ENCODE data around the gene KREMEN1. TPM values are rescaled to one million over a fixed set of nuclear protein-coding genes. Genes with fewer than 3 reads are reported as not detected.
"Not testable (repeated sequence)": the region's sequence is repeated elsewhere in the genome, so short reads cannot be mapped to it uniquely, and the experiment has no call there.

KREMEN1 gene
- total RNA-seq, 1 experiment from 2014 or later = 1.5 TPM

DNA sequence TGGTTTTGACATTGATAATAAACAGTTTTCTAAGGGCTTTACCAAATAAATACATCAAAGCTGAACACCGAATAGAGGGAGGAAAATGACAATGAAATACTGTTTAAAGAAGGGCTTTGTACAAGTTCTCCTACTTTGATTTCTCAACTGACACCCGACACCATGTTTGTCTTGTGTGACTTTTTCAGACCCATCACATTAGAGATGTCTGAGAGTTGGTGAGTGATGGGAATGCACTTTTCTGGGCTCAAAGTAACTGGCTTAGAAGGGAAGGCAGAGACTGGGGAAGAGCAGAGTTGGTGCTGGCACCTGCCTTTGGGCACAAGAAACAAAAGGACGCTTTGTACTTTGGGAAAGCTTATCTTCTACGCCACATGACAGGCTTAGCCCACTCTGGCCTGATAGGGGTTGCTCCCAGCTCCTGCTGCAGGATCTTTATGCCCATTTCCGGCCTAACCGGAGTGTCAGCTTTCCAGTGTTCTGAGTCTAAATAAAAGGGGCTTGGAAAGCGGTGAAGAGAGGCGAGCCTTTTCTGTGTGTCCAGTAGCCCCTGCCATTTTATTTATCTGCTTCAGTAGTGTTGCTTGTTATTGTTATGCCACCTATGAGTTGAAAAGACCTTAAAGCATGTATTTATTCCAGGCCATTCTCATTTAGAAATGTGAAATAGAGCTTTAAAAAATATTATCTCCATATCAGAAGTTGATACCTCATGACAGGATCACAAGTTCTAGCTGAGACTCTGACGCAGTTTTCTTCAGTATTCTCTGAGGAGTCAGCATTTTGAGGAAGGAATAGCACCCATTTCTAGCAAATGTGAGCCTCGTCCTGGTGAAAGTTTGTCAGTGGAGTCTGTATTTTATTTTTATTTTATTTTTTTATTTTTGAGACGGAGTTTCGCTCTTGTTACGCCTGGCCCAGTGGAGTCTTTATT, 24.2 kb downstream of the KREMEN1 start:
- DNase-seq (ENCODE audit: extremely low read depth, low read depth) = no peak

DNA sequence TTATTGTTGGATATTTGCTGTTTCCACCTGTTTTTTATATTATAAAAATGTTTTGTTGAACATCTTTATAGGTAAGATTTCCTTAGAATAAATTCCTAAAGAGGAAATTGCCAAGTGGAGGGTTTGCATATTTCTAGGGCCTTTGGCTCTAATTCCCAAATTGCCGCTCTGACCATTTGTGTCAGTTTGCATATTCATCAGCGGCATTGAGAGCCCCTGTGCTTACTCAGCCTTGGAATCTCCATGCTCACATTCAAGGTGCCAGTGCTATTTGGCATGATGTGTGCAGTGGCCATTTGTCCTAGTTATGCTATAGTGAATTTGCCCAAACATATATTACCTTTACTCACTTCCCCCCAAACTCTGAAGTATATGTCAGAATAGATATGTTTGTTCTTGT, 25.5 kb downstream of the KREMEN1 start:
- no peak for DNase-seq (ENCODE audit: extremely low read depth, low read depth)

DNA sequence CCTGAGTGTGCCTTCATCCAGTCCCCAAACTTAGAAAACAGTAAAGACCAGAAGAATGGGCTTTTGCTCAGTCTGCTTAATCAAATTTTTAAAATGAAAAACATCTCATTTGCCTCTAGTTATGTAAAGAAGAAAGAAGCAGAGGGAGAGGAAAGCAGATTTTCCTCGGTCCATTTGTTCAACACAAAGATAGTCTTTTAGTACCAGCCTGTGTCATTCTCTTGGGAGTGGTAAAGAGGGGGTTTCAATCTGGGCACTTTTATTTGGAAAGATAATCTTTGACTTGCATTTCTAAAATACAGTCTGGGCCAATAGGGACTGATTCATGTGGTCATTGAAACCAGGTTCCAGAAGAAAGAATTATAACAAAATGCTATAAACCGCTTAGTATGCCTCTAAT, 29.5 kb downstream of the KREMEN1 start:
- DNase-seq (ENCODE audit: extremely low read depth, low read depth) = no peak

DNA sequence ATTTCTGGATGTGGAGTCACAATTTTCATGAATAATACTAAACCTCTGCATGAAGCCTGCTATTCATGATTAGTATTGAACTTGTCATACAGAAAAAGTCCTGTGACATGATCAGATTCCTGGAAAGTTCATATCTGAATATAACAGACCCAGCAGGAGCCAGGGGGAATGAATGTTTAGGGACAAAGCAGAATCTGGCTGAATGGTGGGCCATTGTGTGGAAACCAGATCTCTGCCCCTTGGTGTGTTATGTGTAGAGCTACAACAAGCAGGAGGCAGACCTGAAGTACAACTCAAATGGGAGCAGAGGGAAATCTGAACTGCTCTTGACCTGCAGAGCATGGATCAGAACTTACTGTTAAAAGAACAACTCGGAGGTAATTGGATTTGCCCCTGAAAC, 30.3 kb downstream of the KREMEN1 start:
- no peak for DNase-seq (ENCODE audit: extremely low read depth, low read depth)

DNA sequence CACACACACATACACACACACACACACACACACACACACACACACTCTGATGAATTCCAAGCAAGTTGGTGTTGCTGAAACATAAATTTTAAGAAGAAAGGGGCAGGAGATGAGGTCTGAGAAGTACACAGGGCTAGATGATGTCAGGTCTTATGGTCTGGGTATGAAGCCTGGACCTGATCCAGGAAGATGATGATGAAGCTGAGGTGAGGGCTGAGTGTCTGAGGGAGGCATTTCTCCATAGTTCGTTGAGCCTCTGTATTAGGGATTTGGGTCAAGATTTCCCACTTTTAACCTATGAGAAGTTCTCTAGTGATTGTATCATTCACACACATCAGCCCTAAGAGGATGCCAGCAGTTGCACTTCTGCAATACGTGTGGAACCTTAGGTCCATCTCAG, 32.6 kb downstream of the KREMEN1 start:
- no peak for DNase-seq (ENCODE audit: extremely low read depth, low read depth)

DNA sequence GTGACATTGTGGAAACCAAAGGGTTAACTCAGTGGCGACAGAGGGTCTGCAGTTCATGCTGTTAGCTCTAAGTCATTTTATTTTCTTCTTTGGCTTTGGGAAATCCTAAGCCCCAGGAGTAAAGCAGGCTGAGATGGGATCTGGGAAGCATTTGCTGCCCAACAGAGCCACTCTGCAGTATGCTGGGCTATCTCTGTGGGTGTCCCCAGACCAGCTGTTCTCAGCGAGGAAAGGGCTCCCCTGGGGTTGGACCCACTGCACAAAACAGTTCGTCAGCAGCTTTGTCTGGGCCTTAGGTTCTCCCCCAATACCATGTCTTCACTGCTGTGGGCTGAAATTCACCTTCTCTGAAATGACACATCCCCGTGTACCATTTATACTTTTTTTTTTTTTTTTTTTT, 34.0 kb downstream of the KREMEN1 start:
- no peak for DNase-seq (ENCODE audit: extremely low read depth, low read depth)

DNA sequence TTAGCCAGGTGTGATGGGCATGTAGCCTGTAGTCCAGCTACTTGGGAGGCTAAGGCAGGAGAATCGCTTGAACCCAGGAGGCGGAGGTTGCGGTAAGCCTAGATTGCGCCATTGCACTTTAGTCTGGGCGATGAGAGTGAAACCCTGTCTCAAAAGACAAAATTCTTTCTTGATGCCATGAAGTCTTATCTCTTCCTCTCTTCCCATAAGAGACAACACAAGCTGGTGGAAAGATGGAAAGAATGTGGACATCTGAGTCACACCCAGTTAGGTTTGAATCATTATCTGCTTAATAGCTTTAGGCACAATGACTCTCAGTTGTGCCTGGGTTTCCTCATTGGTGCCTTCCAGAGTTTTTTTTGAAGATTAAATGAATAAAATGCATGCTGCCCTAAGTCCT, 35.3 kb downstream of the KREMEN1 start:
- DNase-seq (ENCODE audit: extremely low read depth, low read depth) = no peak

DNA sequence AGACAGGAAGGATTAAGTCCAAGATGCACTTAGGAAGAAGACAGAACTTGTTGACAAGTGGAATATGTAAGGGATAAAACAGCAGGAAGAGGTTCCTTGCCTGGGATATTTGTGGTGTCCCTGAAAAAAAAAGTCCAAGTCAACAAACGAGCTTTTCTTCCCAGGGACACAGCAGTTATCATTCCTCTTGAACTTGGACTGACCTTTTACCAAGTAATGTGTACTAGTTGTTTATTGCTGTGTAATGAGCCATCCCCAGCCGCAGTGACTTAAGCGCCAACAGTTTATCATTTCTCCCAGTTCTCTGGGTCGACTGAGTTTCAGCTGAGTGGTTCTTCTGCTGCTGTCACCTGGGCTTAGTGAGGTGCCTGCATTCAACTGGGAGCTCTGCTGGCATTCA, 37.0 kb downstream of the KREMEN1 start:
- no peak for DNase-seq (ENCODE audit: extremely low read depth, low read depth)

DNA sequence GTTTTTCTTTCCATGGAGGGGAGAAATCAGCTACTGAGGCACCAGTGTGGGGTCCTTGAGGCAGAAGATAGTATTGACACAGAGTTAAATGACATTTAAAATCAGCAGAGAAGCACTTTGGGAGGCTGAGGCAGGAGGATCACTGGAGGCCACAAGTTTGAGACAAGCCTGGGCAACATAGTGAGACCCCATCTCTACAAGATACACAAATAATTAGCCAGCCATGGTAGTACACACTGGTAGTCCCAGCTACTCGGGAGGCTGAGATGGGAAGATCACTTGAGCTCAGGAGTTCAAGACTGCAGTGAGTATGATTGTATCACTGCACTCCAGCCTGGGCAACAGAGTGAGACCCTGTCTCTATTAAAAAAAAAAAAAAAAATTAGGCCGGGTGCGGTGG, 38.1 kb downstream of the KREMEN1 start:
- no peak for DNase-seq (ENCODE audit: extremely low read depth, low read depth)

DNA sequence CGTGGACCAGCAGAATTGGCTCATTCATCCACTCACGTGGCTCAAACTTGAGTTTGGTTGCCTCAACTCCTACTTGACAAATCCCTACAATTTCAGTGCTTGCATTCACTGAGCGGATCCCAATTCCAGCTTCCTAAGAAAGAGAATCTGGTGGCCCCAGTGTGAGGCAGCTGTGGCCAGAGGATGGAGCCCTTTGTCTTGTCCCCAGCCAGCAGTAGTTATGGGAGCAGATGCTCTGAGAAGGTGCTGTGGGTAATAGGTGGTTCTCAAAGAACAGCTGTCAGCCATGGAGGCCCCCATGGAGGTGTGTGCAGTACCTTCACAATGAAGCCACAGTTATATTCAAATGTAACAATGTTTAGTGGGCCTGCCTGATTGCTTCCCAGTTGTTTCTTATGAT, 39.3 kb downstream of the KREMEN1 start:
- no peak for DNase-seq (ENCODE audit: extremely low read depth, low read depth)

DNA sequence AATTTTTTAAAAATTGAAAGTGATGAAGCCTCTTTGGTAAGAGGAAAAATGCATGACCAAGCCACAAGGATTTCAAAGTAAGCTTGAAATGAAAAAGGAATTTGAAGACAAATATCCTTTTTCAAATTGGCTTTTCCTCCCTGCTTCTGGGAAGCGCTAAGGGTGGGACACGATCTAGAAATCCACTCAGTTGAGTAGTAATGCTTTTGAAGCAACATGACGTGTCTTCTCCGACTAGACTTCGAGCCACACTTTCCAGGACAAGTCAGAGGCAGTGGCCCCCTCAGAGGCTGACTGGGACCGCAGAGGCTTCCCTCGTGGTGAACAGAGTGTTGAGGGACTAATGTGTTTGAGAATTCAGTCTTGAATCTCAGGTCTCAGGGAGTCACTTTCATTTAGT, 39.8 kb downstream of the KREMEN1 start:
- DNase-seq (ENCODE audit: extremely low read depth, low read depth) = no peak

DNA sequence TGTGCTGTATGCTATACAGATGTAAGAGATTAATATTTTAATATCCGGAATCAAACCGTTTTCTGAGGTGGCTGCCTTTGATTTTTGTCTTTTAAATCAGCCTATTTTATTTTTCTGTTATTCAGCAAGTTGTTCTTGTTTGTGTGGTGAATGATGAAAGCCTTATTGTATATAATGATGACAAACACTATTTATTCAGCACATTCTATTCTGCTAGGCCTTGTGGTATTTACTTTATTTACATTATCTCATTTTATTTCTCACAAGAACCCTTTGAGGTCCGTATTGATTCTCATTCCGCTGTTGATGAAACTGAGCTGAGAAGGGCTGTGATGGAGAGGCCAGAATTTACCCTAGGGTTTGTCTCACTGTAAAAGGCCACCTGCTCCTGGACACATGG, 40.5 kb downstream of the KREMEN1 start:
- no peak for DNase-seq (ENCODE audit: extremely low read depth, low read depth)

DNA sequence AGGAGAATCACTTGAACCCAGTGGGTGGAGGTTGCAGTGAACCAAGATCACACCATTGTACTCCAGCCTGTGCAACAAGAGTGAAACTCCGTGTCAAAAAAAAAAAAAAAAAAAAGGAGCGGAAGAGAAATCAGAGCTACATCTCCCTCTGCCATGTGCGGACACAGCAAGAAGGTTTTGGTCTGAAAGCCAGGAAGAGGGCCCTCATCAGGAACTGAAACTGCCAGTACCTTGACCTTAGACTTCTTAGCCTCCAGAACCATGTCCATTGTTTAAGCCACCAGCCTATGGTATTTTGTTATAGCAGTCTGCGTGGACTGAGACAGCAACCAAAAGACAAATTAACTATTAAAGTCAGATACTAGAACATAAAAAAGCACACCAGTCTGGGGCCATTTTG, 41.6 kb downstream of the KREMEN1 start:
- DNase-seq (ENCODE audit: extremely low read depth, low read depth) = no peak

DNA sequence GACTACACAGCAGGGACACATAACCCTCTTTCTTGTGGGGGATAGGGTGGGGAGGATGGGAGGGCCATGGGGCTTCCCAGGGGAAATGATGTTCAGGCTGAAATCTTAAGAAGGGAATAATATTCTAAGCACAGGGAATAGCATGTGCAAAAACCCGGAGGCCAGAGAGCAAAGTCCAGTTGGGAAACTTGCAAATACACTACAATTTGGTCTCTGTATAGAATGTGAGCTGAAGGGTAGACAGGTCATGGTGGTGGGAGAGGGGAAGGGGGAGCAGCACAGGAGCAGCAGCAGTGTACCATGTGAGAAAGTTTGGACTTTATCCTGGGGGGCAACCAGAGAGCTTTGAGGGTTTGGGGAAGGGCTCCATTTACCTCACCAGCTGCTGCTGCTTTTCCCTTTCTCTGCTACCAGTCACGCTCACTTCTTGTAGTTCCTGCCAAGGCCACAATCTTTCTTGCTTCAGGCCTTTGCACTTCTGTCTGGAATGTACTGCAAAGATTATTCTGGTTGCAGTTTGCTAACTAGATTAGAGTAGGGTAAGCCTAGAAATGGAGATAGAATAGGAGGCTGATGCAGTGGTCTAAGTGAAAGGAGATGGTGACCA, 43.0 kb downstream of the KREMEN1 start:
- no peak for DNase-seq (ENCODE audit: extremely low read depth, low read depth)

DNA sequence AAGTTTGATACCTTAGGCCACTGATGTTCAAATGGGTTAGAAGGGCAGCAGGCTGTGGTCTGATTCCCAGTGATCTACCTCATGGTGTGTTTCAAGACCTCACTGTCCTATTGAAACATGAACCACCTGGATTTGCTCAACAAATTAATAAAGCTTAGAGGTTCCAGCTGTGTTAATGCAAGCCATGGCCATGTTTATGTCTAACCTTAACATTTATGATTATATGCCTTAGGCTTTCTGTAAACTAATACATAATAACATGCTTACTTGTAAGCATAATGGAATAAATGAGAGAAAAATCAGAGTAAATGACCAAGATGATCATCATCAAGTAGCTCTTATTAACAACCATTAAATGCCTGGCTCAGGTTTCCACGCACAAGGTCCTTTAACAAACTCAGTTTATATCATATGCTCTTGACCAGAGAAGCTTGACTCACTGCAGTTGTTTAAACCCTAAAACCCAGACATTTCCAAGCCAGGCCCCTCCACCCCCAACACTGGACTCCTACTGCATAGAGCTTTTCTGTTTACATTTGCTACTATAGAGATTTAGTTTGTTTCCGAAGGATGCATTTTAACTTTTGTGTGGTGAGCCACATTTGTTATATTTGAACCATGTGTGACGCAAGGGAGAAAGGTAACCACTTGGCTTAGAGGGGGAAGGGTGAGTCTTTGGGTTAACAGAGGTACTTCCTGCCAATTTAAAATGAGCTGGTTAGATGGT, 43.7 kb downstream of the KREMEN1 start:
- no peak for DNase-seq (ENCODE audit: extremely low read depth, low read depth)

DNA sequence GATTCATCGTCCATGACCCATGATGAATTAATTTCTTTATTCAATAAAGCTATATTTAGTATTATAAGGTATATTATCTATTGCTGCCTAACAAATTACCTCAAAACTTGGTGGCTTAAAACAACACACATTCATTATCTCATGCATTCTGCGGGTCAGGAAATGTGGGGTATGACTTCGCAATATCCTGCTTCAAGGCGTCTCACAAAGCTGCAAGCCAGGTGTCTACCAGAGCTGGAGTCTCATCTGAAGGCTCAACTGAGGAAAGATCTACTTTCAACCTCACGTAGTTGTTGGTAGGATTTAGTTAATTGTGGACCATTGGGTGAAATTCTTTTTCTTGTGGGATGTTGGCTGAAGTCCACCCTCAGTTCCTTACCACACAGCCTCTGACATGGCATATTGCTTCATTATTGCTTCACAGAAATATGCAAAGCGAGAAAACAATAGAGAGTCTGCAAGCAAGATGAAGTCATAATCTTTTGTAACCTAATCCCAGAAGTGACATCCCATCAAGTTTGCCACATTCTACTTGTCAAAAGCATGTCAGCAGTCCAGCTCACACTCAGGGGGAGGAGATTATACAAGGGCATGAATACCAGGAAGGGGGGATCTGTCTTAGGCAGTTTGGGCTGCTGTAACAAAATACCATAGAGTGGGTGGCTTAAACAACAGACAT, 45.1 kb downstream of the KREMEN1 start:
- DNase-seq (ENCODE audit: extremely low read depth, low read depth) = no peak

DNA sequence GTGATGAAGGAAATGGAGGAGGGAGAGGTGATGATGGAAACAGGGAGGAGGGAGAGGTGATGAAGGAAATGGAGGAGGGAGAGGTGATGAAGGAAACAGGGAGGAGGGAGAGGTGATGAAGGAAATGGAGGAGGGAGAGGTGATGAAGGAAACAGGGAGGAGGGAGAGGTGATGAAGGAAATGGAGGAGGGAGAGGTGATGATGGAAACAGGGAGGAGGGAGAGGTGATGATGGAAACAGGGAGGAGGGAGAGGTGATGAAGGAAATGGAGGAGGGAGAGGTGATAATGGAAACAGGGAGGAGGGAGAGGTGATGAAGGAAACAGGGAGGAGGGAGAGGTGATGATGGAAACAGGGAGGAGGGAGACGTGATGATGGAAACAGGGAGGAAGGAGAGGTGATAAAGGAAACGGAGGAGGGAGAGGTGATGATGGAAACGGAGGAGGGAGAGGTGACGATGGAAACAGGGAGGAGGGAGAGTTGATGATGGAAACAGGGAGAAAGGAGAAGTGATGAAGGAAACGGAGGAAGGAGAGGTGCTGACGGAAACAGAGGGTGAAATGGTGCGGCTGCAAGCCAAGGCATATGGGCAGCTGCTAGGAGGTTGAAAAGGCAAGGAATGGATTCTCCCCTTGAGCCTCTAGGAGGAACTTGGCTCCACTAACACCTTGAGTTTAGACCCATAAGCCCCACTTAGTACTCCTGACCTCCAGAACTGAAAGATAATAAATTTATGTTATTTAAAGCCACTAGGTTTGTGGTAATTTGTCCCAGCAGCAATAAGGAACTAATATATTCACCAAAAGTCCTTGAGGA, 47.5 kb downstream of the KREMEN1 start:
- DNase-seq (ENCODE audit: extremely low read depth, low read depth) = not testable (repeated sequence)

DNA sequence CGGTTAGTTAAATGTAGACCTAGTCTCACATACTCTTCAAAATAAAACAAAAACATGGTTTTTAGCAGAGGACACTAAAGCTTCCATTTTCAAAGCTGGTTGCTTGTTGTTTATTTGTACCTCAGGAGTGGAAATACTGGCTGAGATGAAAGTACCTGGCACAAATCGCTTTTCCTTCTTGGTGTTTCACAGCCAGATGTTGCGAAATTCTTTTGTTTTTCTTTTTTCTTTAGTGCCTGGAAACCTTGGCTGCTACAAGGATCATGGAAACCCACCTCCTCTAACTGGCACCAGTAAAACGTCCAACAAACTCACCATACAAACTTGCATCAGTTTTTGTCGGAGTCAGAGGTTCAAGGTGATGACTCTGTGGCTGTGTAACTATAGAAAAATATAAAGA, 48.3 kb downstream of the KREMEN1 start:
- DNase-seq (ENCODE audit: extremely low read depth, low read depth) = no peak

DNA sequence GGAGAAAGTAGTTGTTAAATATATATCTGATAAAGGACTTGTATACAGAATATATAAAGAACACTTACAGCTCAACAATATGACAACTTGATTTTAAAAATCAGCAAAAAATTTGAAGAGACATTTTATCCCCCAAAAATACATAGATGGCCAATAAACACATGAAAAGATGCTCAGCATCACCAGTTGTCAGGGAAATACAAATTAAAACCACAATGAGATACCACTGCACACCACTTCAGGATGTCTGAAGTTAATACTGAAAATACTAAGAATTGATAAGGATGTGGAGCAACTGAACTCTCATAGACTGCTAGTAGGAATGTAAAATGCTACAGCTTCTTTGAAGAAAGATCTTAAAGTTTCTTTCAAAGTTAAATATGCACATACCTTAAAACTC, 49.2 kb downstream of the KREMEN1 start:
- DNase-seq (ENCODE audit: extremely low read depth, low read depth) = no peak

DNA sequence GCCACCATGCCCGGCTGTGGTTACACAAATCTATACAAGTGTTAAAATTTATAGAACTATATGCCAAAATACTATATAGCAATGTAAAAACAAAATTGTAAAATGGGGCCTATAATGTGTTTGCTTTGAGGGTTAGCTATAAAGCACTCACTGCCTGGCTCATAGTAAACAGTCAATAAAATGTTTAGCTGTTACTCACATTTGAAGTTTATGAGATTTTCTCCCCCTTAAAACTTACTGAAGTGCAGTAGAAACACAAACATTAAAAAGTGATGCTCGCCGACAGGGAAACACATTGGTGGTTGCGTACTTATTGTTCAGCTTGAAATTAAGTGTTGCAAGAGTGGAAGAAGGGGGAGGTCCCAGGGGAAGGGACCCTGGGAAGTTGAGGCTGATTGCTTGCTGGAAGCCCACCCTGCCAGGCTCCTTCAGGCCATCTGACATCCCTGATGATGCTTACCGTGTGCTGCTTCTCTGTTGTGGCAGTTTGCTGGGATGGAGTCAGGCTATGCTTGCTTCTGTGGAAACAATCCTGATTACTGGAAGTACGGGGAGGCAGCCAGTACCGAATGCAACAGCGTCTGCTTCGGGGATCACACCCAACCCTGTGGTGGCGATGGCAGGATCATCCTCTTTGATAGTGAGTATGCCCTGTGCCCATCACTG, 52.1 kb downstream of the KREMEN1 start:
- no peak for DNase-seq (ENCODE audit: extremely low read depth, low read depth)
